Right cardiac atrium (tissue), 5 donors: ENCODE results near the gene VSIG10. TPM values are rescaled to one million over a fixed set of nuclear protein-coding genes. Genes with fewer than 3 reads are reported as not detected.
"Not testable (repeated sequence)": the region's sequence is repeated elsewhere in the genome, so short reads cannot be mapped to it uniquely, and the experiment has no call there.

Experiments used
- ATAC-seq, 2 donors: fragments of 200-7000 bp; cut with Tn5 transposase; one replicate each; pipeline versions ENCODE4 v1.8.0 to v1.9.1; 2020; ENCODE audit warnings: moderate library complexity in 2 of 2, mild to moderate bottlenecking in 1 of 2
- DNase-seq, 3 donors: peaks; one replicate each; pipeline ENCODE4 v3.0.0-alpha.2; 2020
- H3K27ac ChIP-seq: one replicate; pipeline ENCODE4 v1.5.1; 2013; ENCODE audit warnings: mild to moderate bottlenecking, low read length, control low read depth, moderate library complexity
- H3K27me3 ChIP-seq: one replicate; pipeline ENCODE4 v1.6.1; 2013; ENCODE audit not compliant: control insufficient read depth, insufficient read depth
- H3K4me1 ChIP-seq: one replicate; pipeline ENCODE4 v1.6.1; 2013; ENCODE audit warnings: low read length; ENCODE audit not compliant: control insufficient read depth, insufficient read depth
- H3K4me3 ChIP-seq: one replicate; pipeline ENCODE4 v1.5.1; 2013; ENCODE audit warnings: low read length, control low read depth
- H3K9me3 ChIP-seq: one replicate; pipeline ENCODE4 v1.6.1; 2013; ENCODE audit warnings: low read length; ENCODE audit not compliant: control insufficient read depth
- WGBS: extraction: QIAGEN DNeasy Blood & Tissue Kit; methylation state at CpG from one replicate; pipeline ENCODE4 v1.1.7; 2013; 5-methylcytosine and 5-hydroxymethylcytosine counted together
- intact Hi-C, 4 donors: fragments of 100-400 bp; cut with DNase I; formaldehyde crosslinking; loops; one replicate each; pipeline versions ENCODE4 v1.11.0 to v1.14.0; 2022 to 2023
- polyA plus RNA-seq: library from polyadenylated mRNA; stranded (reverse); fragments of 200-250 nt; gene quantifications from one replicate; pipeline ENCODE4 v1.2.3, GENCODE V29; 2013
- total RNA-seq, 4 donors: library from RNA; stranded (reverse); fragmentation: NEBNext Ultra II Directional; extraction: Animal tissue kit (Norgen Biotek cat#: 25700); gene quantifications; one replicate each; pipeline ENCODE4 v1.2.1, GENCODE V29; 2021
- donor health status: healthy with polysubstance abuse.
- donor health status: DM: no; HTN: yes; CAD: no.
- donor health status: DM: no; HTN: no; CAD: no.
- donor health status: DM: no; HTN: yes; CAD: no; lungs with severe emphysema.
- donor health status: DM: yes; HTN: yes; CAD: no.

Gene VSIG10
- total and polyA plus RNA-seq, 5 donors, result 6.3 to 14.7 (median 14.2) TPM

- peak within 1 kb of the TSS; percentile 89 for H3K27ac ChIP-seq
- H3K9me3 ChIP-seq, result no peaks in the 10 kb centered on the region
- intact Hi-C loops, result no loop called here
- H3K27me3 ChIP-seq, result no peaks in the 10 kb centered on the region
- ATAC-seq, result peak; percentile 100
- peak; percentile 95 to 99 (median 98) for DNase-seq
- peaks cover 7% of the 10 kb centered on the region for H3K4me1 ChIP-seq
- WGBS, result under 1% methylated on average over 70 of the region's 70 CpGs
- H3K4me3 ChIP-seq, result peak within 1 kb of the TSS; percentile 67
These were observed 32.2 kb upstream of the VSIG10 start, which contains the start of gene PEBP1 for GRCh38 chr12:118135788-118136558. TSS of gene PEBP1 (plus strand) at chr12:118136124. CDS start at chr12:118136210, 86 bp downstream.

DNA sequence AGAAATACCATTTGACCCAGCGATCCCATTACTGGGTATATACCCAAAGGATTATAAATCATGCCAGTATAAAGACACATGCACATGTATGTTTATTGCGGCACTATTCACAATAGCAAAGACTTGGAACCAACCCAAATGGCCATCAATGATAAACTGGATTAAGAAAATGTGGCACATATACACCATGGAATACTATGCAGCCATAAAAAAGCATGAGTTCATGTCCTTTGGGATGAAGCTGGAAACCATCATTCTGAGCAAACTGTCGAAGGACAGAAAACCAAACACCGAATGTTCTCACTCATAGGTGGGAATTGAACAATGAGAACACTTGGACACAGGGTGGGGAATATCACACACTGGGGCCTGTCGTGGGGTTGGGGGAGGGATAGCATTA lies 25.6 kb upstream of the VSIG10 start:
- DNase-seq, H3K4me3 ChIP-seq, intact Hi-C loops, H3K27me3 ChIP-seq, H3K9me3 ChIP-seq, H3K27ac ChIP-seq, ATAC-seq, H3K4me1 ChIP-seq: not testable (repeated sequence)
- WGBS, result 96% methylated on average over 5 of the region's 5 CpGs

DNA sequence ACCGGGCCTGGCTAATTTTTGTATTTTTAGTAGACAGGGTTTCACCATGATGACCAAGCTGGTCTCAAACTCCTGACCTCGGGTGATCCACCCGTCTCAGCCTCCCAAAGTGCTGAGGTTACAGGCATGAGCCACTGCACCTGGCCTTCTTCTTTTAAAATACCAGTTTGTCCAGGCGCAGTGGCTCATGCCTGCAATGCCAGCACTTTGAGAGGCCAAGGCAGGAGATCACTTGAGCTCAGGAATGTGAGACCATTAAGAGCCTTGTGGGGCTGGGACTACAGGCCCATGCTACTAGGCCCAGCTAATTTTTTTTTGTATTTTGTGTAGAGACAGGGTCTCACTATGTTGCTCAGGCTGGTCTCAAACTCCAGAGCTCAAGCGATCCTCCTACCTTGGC lies 24.1 kb upstream of the VSIG10 start:
- no peaks in the 10 kb centered on the region for H3K9me3 ChIP-seq
- H3K27me3 ChIP-seq, result no peaks in the 10 kb centered on the region
- intact Hi-C loops, result no loop called here
- DNase-seq, result no peak
- WGBS, result 87% methylated on average over 5 of the region's 5 CpGs
- no peaks in the 10 kb centered on the region for H3K4me1 ChIP-seq
- no peak for ATAC-seq
- no peak overlapping the region for H3K27ac ChIP-seq
- no peak overlapping the region for H3K4me3 ChIP-seq

- no peaks in the 10 kb centered on the region for H3K4me1 ChIP-seq
- no peaks in the 10 kb centered on the region for H3K9me3 ChIP-seq
- WGBS, result 71% methylated on average over 13 of the region's 13 CpGs
- DNase-seq (peak in 2 of 3 donors; percentile 81 to 83), ATAC-seq (peak; percentile 47 to 50)
- intact Hi-C loops, result no loop called here
- H3K27me3 ChIP-seq, result no peaks in the 10 kb centered on the region
- no peak overlapping the region for H3K4me3 ChIP-seq
- H3K27ac ChIP-seq, result no peak overlapping the region
These were observed 22.4 kb upstream of the VSIG10 start for GRCh38 chr12:118126119-118126757.

GRCh38 chr12:118125743-118126118 lies 21.9 kb upstream of the VSIG10 start:
- no peak for ATAC-seq
- no peak overlapping the region for H3K27ac ChIP-seq
- peaks cover 3% of the 10 kb centered on the region for H3K4me1 ChIP-seq
- WGBS, result 94% methylated on average over 4 of the region's 4 CpGs
- DNase-seq, result no peak
- H3K4me3 ChIP-seq, result no peak overlapping the region
- no peaks in the 10 kb centered on the region for H3K27me3 ChIP-seq
- H3K9me3 ChIP-seq, result no peaks in the 10 kb centered on the region
- intact Hi-C loops, result no loop called here

DNA sequence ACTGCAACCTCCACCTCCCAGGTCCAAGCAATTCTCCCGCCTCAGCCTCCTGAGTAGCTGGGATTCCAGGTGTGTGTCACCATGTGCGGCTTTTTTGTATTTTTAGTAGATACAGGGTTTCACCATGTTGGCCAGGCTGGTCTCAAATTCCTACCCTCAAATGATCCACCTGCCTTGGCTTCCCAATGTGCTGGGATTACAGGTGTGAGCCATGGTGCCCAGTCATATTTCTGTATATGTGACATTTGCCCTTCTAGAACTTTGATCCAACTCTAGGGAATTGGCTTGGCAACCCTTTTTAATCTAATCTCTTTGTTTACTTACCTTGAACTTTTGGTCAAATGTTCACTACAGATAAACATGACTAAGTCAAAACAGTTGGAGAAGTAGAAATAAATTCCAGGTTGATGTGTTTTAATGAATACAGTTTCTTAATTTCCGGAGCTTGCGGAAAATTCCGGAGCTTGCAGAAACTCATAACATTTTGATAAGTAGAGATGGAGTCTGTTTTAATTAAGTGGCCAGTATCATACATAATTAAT lies 20.6 kb upstream of the VSIG10 start:
- no peaks in the 10 kb centered on the region for H3K27me3 ChIP-seq
- DNase-seq (no peak), ATAC-seq (no peak)
- H3K27ac ChIP-seq, result no peak overlapping the region
- H3K9me3 ChIP-seq, result no peaks in the 10 kb centered on the region
- peaks cover 3% of the 10 kb centered on the region for H3K4me1 ChIP-seq
- WGBS, result 94% methylated on average over 5 of the region's 5 CpGs
- intact Hi-C loops, result loop anchor here in 3 of 4 donors (5.0 kb wide), 1 partner anchor 253 kb away; the partner anchor contains the start of gene SUDS3 (in 3 of the 3)
- no peak overlapping the region for H3K4me3 ChIP-seq

DNA sequence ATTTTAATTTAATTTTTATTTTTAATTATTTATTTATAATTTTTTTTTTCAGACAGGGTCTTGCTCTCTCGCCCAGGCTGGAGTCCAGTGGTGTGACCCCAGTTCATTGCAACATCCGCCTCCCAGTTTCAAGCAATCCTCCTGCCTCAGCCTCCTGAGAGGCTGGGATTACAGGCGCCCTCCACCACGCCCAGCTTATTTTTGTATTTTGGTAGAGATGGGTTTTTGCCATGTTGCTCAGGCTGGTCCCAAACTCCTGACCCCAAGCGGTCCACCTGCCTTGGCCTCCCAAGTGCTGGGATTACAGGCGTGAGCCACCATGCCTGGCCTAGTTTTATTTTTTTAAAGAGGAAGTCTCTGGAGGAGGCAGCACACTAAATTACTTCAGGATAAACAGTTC lies 18.5 kb upstream of the VSIG10 start:
- intact Hi-C loops, result loop anchor here in 3 of 4 donors (5.0 kb wide), 1 partner anchor 255 kb away; the partner anchor contains the start of gene SUDS3 (in 3 of the 3)
- Histone ChIP-seq H3K27me3 (no peaks in the 10 kb centered on the region), H3K4me1 (peaks cover 3% of the 10 kb centered on the region), H3K4me3 (no peak overlapping the region), H3K9me3 (no peaks in the 10 kb centered on the region), H3K27ac (no peak overlapping the region)
- 97% methylated on average over 6 of the region's 6 CpGs for WGBS
- ATAC-seq, result no peak
- no peak for DNase-seq

GRCh38 chr12:118120579-118121363 lies 17.0 kb upstream of the VSIG10 start:
- 23% methylated on average over 8 of the region's 8 CpGs for WGBS
- intact Hi-C loops, result loop anchor here in 3 of 4 donors (5.0 kb wide), 1 partner anchor 257 kb away; the partner anchor contains the start of gene SUDS3 (in 3 of the 3)
- Histone ChIP-seq H3K4me1 (peaks cover 5% of the 10 kb centered on the region), H3K27me3 (no peaks in the 10 kb centered on the region), H3K9me3 (no peaks in the 10 kb centered on the region), H3K27ac (peak overlapping the region; percentile 64), H3K4me3 (no peak overlapping the region)
- ATAC-seq, result peak; percentile 77 to 90
- DNase-seq, result peak; percentile 73 to 87 (median 87)

DNA sequence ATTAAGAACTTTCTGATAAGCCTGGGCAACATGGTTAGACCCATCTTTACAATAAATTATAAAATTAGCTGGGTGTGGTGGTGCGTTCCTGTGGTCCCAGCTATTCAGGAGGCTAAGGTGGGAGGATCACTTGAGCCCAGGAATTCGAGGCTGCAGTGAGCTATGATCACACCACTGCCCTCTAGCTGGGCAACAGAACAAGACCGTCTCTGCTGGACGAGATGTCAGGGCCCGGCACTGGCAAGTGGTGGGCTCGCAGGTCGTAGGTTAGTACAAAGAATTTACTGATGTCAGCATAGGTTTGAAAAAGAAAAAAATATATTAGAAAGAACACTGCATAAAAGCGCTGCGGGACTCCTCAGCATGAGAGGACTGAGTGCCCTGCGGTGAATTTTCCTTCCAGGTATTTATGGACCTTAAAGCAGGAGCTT lies 15.7 kb upstream of the VSIG10 start:
- H3K4me3 ChIP-seq, result no peak overlapping the region
- no peak overlapping the region for H3K27ac ChIP-seq
- peaks cover 6% of the 10 kb centered on the region for H3K4me1 ChIP-seq
- intact Hi-C loops, result no loop called here
- 84% methylated on average over 10 of the region's 10 CpGs for WGBS
- no peaks in the 10 kb centered on the region for H3K27me3 ChIP-seq
- H3K9me3 ChIP-seq, result no peaks in the 10 kb centered on the region
- no peak for DNase-seq
- ATAC-seq, result no peak

DNA sequence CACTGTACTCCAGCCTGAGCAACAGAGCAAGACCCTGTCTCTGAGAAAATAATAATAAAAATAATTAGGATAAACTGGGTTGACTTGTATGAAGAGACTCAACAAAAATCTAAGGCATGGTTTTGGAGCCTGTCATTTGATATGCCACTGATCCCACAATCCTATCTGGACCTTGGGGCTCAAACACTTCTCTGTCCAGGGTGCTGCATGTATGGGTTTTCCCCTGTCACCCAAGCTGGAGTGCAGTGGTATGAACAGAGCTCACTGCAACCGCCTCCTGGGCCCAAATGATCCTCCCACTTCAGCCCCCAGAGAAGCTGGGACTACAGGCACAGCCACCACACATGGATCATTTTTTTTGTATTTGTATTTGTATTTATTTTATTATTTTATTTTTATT lies 5.3 kb upstream of the VSIG10 start:
- intact Hi-C loops, result no loop called here
- no peak for ATAC-seq

More for the DNA sequence above, 5.3 kb upstream of the VSIG10 start:
- no peaks in the 10 kb centered on the region for H3K9me3 ChIP-seq
- no peak for DNase-seq
- H3K27me3 ChIP-seq, result no peaks in the 10 kb centered on the region
- H3K27ac ChIP-seq, result no peak overlapping the region
- no peak overlapping the region for H3K4me3 ChIP-seq
- 79% methylated on average over 1 of the region's 1 CpG for WGBS
- no peaks in the 10 kb centered on the region for H3K4me1 ChIP-seq
